Measurements from ENCODE around the gene MANEAL.

Gene MANEAL

GRCh38 chr1:37782491-37782890, 11.2 kb upstream of the MANEAL start:
- DNase-seq (ENCODE audit: low read depth in 2 of 3, low spot score in 1 of 3), result no peak

- no peak for DNase-seq (ENCODE audit: low read depth in 2 of 3, low spot score in 1 of 3)
Measured at GRCh38 chr1:37792943-37793686, 532 bp upstream of the MANEAL start.

- DNase-seq (ENCODE audit: low read depth in 2 of 3, low spot score in 1 of 3), result no peak
Measured at GRCh38 chr1:37794372-37795339, 1.0 kb downstream of the MANEAL start.

- peak in 1 of 3 donors; percentile 37 for DNase-seq (ENCODE audit: low read depth in 2 of 3, low spot score in 1 of 3)
Measured at GRCh38 chr1:37795340-37796125, 1.9 kb downstream of the MANEAL start.

GRCh38 chr1:37797750-37798345, 4.2 kb downstream of the MANEAL start:
- DNase-seq (ENCODE audit: low read depth in 2 of 3, low spot score in 1 of 3), result no peak

GRCh38 chr1:37802439-37802838, 8.8 kb downstream of the MANEAL start:
- no peak for DNase-seq (ENCODE audit: low read depth in 2 of 3, low spot score in 1 of 3)

- no peak for DNase-seq (ENCODE audit: low read depth in 2 of 3, low spot score in 1 of 3)
Measured at GRCh38 chr1:37807220-37807554, 13.5 kb downstream of the MANEAL start.

- peak; percentile 83 to 92 (median 87) for DNase-seq (ENCODE audit: low read depth in 2 of 3, low spot score in 1 of 3)
Measured at GRCh38 chr1:37807555-37808368, 14.1 kb downstream of the MANEAL start, which contains the start of the genes C1orf122 and YRDC. TSS of gene C1orf122 (plus strand) at chr1:37807790. CDS start at chr1:37808405, 615 bp downstream. TSS of gene YRDC (minus strand) at chr1:37808208. CDS start at chr1:37808180, 28 bp downstream.

GRCh38 chr1:37808369-37809319, 15.0 kb downstream of the MANEAL start:
- peak in 1 of 3 donors; percentile 47 for DNase-seq (ENCODE audit: low read depth in 2 of 3, low spot score in 1 of 3)

GRCh38 chr1:37809942-37810341, 16.3 kb downstream of the MANEAL start:
- DNase-seq (ENCODE audit: low read depth in 2 of 3, low spot score in 1 of 3), result no peak

- DNase-seq (ENCODE audit: low read depth in 2 of 3, low spot score in 1 of 3), result peak in 2 of 3 donors; percentile 55 to 71
Measured at GRCh38 chr1:37811027-37811655, 17.5 kb downstream of the MANEAL start.

GRCh38 chr1:37813529-37814145, 20.0 kb downstream of the MANEAL start:
- no peak for DNase-seq (ENCODE audit: low read depth in 2 of 3, low spot score in 1 of 3)

GRCh38 chr1:37814252-37814651, 20.6 kb downstream of the MANEAL start:
- no peak for DNase-seq (ENCODE audit: low read depth in 2 of 3, low spot score in 1 of 3)

GRCh38 chr1:37817481-37817880, 23.8 kb downstream of the MANEAL start:
- no peak for DNase-seq (ENCODE audit: low read depth in 2 of 3, low spot score in 1 of 3)

GRCh38 chr1:37821481-37821880, 27.8 kb downstream of the MANEAL start:
- DNase-seq (ENCODE audit: low read depth in 2 of 3, low spot score in 1 of 3), result no peak

GRCh38 chr1:37822906-37823815, 29.5 kb downstream of the MANEAL start:
- no peak for DNase-seq (ENCODE audit: low read depth in 2 of 3, low spot score in 1 of 3)

GRCh38 chr1:37824001-37824400, 30.4 kb downstream of the MANEAL start:
- no peak for DNase-seq (ENCODE audit: low read depth in 2 of 3, low spot score in 1 of 3)

Measured in stimulated activated CD4-positive, alpha-beta T cell treated with anti-CD3 and anti-CD28 coated beads, Interleukin-12 subunit alpha, Interleukin-12 subunit beta, amount 100 ng/mL, for 48 hours (primary cell).